Astrocyte of the cerebellum (primary cell): ENCODE results near the gene FBXO24.
A peak's percentile ranks its signal among the peaks of the same experiment; 100 is the strongest.

ENCODE experiments used
- DNase-seq: peaks from one replicate; pipeline ENCODE4 v3.0.0-alpha.2; 2011; ENCODE audit warnings: low read depth
- H3K4me3 ChIP-seq: 2 replicates; pipeline ENCODE4 v1.5.1; 2011; ENCODE audit warnings: mild to moderate bottlenecking, low read depth, low read length, moderate library complexity
- CTCF ChIP-seq: IDR thresholded peaks from 2 replicates; pipeline ENCODE4 v1.5.1; 2012; ENCODE audit warnings: low read length, low read depth, moderate library complexity, mild to moderate bottlenecking; ENCODE audit errors: missing control alignments
- in situ Hi-C: cut with HindIII; loops from 2 replicates; pipeline ENCODE4 v1.10.0; 2017; ENCODE audit warnings: low sequenced_read_pairs

FBXO24 gene

GRCh38 chr7:100629117-100629716 is 43.1 kb downstream of the FBXO24 start:
- H3K4me3 ChIP-seq: no peak overlapping the region
- peak; percentile 44 for TF ChIP-seq CTCF
- DNase-seq: no peak
- in situ Hi-C loops: no loop called here

GRCh38 chr7:100630066-100630465 is 43.9 kb downstream of the FBXO24 start:
- DNase-seq: no peak
- no peak overlapping the region for H3K4me3 ChIP-seq
- TF ChIP-seq CTCF: no peak
- in situ Hi-C loops: no loop called here

DNA sequence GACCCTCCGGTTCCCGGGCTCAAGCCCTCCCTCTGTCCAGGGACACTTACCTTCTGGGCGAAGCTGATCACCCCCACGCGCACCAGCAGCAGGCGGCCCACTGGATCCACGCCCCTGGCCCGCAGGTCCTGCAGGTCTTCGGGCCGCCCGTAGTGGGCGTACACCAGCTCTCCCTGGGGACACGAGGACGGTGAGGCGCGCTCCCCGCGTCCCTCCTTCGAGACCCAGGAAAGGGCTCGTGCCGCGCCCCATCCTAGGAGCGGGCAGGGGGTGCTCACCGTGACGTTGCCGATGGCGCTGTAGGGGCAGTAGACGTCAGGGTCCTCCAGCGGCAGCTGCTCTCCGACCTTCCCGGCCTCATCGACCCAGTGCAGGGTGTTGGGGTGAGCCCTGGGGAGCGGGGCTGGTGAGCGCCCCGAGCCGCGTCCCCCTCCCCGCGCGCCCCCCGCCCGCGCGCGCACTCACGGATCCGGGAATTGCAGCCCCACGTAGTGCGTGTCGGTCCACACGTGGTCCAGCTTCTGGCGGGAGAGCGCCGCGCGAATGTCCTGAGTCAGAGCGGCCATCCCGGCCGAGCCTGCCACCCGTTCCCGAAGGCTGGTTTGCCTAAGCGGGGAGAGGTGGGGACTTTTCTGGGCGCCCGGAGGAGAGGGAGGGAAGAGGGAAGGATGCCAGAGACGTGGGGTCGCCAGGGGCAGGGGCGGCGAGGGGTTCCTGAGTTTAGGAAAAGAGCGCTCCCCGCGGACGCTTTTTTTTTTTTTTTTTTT is 47.0 kb downstream of the FBXO24 start:
- no peak for DNase-seq
- TF ChIP-seq CTCF: peak; percentile 31
- peak overlapping the region; percentile 34 for H3K4me3 ChIP-seq
- in situ Hi-C loops: no loop called here

- H3K4me3 ChIP-seq: no peak overlapping the region
- TF ChIP-seq CTCF: no peak
- in situ Hi-C loops: no loop called here
- DNase-seq: no peak
Measured at GRCh38 chr7:100639995-100640516, 53.9 kb downstream of the FBXO24 start.

GRCh38 chr7:100640517-100641440 is 54.7 kb downstream of the FBXO24 start:
- in situ Hi-C loops: no loop called here
- no peak for DNase-seq
- TF ChIP-seq CTCF: no peak
- H3K4me3 ChIP-seq: no peak overlapping the region

DNA sequence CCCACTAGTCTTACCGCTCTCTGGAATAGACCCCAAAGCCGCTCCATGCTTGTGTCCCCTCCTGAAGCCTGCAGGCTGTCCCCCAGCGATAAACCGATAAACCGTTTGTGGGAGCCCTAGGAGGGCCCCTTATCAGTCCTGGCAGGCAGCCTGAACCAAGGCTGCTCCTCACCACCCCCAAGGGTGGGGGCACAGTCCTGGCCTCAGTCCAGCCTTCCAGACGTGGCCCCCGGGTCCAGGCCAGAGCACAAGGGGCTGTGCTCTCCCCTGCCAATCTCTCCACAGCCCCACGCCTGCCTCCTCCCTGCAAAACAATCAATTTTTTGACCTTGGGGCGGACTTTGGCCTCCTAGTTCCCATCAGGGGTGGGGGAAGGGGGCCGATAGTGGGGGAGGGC is 55.3 kb downstream of the FBXO24 start, which contains the start of gene TFR2:
Gene TFR2, minus strand, starts transcription at position 90 of the 397 bp plus-strand sequence. Its CDS starts 43 bp downstream, at position 47.
- no peak for TF ChIP-seq CTCF
- H3K4me3 ChIP-seq: no peak within 1 kb of the TSS
- in situ Hi-C loops: no loop called here
- DNase-seq: no peak
